ENCODE results near the gene ZNF670.

ZNF670 gene

DNA sequence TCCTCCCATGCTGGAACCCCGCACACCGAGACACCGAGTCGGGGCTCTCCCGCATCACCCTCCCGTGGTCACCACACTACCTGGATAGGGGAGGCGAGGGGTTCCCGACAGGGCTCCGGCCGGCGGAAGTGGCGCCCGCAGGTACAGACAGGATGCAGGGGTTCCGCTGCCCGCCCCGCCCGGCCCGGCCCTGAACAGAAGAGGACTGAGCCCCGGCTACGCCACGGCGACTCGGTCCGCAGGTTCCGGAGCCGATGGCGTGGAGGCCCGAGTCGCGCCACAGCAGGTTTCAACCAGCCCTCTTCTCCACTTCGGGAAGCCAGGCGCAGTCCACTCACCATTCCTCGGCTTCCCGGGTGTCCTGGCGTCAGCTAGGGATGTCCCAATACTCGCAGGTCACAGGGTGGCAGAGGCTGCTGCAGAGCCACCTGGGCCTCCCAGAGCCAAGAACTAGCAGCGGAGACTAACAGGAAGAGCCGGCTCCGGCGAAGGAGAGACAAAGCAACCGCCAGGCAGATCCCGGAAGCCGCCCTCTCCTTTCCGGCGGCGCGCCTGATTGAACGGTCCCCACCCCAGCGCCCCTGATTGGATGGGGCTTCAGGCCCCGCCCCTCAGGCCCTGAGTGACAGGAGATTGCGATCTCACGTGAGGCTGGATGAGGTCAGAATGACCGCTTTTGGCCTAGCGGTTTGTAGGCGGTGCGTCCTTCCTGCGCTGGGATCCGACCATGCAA is 25.4 kb upstream of the ZNF670 start, which contains the start of gene ZNF669:
ZNF669 (minus strand) TSS at position 498 of the 733 bp plus-strand sequence; CDS start at position 341, 157 bp downstream.
- DNase-seq = peak; percentile 82 to 88 (median 86)

DNA sequence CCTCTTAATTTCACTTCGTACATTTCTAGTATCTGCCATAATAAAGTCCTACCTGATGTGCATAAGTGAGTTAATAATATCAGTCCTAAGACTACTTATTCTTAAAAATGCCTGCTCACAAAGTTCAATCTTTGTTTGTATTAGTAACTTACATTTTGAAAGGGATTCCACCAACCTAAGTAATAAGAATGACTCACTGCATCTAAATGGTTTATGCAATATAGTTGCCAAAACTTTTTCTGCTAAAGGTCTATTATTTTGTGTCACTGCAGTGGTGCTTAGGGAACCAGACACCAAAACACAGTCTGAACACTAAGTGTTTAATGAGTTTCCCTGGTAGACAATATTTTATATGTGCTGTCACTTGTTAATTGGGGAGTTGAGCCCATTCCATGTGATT is 23.8 kb upstream of the ZNF670 start:
- no peak for DNase-seq

DNA sequence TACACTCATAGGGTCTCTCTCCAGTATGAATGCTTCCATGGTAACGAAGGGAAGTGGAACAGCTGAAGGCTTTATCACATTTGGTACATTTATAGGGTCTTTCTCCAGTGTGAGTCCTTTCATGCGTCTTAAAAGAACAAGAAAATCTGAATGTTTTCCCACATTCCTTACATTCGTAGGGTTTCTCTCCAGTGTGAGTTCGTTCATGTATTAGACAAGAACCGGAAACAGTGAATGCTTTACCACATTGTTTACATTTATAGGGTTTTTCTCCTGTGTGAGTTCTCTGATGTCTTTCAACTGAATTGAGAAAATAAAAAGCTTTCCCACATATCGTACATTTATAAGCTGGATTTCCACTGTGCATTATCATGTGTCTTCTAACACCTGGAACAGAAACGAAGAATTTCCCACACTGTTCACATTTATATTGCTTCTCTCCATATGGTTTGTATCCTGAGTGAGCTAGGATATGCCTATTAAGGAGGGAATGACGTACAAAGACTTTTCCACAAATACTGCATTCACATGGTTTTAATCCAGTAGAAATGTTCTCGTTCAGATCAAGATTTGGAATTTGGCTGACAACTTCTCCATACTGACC is 22.2 kb upstream of the ZNF670 start:
- no peak for DNase-seq

DNA sequence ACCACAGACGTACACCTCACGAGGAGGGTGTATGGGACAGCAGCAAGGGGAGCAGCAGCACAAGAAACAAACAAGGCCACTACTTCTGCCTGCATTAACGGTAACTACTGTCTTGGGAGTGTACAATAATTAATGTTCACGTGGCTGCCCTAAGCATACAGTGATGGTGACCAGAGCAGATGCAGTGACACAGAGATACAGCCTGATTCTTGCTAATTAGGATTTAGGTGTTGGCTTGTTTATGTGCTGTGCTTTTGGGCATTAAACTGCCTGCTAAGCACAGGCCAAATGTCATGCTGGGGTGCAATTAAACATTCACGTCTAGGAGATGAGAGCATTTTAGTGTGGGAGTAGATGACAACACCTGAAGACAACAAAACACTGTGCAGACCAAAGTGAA is 18.3 kb upstream of the ZNF670 start:
- no peak for DNase-seq

DNA sequence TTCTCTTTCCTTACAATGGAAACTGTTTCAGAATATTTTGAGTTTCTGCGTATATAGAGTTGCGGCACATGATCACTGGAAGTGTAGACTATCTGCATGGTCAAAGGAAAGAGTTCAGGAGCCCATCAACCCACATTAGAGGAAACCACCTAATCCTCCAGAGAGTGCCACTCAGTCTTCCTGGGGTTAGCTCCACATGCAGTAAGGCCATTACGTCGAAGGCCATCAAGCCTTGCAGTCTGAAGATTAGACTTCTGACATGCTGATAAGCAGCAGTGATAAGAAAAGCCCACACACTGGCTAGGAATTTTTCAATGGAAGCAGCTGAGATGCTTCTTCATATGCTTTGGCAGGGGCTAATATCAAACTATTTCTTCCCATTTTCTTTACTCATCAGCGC is 17.9 kb upstream of the ZNF670 start:
- no peak for DNase-seq

DNA sequence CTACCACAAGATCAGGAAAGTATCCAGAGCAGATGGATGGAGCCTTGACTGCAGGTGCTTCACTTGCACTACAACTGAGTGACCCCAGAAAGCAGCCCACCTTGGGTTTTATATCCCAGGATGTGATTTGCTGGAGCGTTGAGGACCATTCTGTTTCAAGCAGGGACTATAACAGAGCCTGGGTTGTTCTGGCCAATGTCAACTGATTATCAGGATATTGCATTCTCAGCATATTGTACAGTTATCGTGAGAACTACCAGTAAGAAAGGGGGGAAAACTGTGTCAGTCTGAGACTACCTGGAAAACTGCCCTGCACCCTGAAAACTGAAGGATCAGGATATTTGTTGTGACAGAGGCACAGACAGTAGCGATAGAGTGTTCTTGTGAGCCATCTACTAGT is 17.5 kb upstream of the ZNF670 start:
- DNase-seq = no peak

DNA sequence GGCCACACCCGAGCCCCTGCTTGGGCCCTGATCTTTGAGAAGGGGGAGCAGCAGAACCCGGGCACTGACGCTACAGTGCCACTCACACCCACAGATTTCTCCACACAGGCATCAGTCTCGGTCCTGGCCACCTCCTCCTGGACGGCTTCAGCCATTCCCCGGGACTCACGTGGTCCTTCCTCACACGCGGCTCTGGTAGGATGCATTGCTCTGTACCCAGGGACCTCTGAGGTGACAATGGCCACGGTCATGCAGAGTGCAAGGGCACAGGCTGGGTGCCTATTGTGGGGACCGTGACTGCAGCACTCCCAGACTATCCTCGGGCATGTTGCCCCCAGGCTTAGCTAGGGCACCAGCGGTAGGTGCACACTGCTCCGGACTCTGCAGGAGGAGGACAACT is 11.8 kb upstream of the ZNF670 start:
- DNase-seq = no peak

DNA sequence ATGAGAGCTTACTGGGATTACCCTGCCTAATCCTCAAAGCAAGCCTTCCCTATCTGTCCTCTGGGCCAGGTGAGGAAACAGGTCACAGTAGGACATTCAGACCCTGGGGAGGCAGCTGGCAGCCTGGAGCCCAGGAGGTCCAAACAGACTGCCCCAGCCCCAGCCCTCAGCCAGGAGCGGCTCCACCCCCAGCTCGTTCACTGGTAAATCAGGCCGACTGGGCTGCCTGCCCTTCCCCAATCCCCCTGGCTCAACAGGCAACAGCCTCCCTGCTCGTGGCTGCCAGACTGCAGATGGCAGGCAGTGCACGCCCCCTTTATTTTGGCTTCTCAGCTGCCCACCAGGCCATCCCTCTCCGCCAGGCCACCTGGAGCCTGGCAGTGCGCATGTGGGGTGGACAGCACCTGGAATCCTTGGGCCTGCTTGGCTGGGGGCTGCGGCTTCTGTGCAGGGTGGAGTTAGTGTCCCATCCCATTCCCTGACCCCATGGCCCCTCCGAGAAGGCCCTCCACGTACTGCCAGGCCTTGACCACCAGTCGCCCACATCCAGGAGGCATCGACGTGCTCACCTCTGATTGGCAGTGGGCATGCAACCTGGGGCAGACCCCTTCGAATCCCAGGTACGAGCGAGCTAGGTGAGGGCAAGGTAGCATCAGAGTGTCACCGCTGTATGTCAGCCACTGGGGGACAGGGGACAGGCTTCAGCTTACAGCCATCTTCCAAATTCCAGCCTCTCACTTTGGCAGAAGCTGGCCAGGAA is 11.2 kb upstream of the ZNF670 start:
- no peak for DNase-seq

DNA sequence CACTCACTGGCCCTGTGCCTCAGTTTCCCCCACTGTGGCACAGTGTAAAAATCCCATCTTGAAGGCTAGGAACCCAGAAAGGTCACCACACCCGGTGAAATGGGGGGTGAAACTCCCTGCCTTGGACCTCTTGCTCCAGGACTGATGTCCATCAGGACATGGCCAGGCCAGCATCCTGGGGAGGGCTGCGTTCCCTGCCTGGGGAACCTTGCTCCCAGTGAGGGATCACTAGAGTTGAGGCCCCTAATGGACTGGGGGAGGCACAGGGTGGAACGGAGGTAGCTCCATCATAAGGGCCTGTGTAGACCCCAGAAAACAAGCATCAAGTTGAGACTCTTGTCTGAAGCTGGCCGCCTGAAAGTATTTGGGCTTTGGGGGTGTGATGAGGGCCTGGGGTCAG is 10.4 kb upstream of the ZNF670 start:
- DNase-seq = no peak

DNA sequence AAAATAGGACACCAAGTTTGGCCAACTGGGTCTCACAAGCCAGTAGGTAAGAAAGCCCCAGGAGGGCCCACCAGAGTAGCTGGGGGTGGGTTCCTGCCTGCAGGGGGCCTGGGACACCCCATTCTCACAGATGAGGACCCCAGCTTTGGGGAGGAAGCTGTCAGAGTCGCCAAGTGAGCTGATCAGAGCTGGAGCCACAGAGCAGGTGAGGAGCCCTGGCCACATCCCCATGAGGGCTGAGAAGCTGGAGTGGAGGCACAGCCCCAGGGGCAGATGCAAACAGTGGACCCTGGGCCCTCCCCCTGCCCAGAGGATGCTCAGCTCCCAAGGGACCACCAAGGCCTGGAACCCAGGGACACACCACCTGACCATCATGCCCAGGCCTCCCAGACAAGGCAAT is 8.6 kb upstream of the ZNF670 start:
- no peak for DNase-seq

DNA sequence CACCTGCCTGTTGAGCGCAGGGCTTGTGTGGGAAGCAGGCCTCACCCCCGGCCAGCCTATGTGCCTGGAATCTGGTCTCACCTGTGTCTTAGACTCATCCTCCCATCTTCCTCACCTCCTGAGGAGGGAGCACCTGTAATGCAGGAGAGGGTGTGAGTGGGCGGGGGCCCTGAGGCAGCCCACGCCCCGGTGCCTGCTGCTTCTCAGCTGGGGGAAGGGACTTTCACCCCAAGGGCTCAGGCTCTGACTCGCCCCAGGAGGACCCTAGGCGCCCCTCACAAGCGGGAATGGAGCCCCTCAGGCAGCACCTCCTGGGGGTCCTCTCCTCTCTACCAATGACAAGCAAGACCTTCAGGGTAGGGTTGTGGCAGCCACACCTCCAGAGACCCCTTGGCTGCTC is 6.7 kb upstream of the ZNF670 start:
- DNase-seq = no peak

DNA sequence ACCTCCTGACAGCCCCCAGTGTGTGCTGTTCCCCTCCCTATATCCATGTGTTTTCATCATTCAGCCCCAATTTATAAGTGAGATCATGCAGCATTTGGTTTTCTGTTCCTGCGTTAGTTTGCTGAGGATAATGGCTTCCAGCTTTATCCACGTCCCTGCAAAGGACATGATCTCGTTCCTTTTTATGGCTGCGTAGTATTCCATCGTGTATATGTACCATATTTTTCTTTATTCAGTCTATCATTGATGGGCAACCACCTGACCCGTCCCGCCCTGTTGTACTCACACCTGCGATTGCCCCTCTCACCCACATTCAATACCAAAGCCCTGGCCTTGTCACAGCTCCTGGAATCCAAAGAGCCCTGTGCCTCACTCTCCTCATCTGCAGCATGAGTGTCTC is 6.2 kb upstream of the ZNF670 start:
- DNase-seq = no peak

DNA sequence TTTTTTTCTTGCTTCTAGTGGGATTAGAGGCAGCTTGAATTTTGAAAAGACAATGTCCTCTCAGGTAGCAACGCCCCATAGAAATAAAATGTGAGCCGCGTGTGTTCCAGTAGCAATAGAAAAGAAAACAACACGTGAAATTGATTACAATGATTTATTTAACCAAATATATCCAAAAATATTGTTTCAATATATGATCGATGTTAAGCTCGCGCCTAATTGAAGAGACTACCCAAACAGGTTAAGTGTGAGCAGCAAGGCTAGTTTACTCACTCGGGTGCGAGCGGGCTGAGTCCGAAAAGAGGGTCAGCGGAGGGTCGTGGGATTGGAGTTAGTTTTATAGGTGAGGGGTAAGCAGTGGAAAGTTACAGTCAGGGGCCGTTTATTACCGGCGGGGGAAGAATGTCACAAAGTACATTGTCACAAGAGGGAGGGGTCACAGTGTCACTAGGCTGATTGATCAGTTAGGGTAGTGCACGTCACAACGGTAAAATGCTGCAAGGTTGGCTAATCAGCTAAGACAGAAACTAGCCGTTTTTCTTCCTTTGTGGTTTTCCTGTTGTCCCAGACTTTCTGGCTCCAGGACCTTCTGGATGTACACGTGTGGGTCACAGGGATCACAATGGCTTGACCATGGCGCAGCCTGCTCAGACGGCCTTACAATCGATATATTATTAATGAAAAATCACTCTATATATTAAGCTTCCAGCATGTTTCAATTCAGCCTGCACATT is 697 bp upstream of the ZNF670 start:
- no peak for DNase-seq

DNA sequence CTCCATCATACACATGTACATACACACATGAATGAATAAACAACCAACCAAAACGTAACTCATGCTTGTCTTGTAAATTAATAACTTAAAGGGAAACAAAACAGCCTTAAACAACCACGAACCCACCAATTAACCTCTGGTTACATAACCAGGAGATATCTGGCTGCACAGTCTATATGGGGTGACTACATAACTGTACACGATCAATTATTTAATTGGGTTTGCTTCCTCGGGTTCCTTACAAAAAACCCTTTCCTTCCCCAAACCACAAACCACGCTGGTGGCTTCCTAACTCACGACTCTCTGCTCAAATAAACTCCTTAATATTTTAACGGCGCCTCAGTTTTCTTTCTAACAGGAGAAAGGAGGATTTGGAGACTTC is 744 bp downstream of the ZNF670 start:
- no peak for DNase-seq

DNA sequence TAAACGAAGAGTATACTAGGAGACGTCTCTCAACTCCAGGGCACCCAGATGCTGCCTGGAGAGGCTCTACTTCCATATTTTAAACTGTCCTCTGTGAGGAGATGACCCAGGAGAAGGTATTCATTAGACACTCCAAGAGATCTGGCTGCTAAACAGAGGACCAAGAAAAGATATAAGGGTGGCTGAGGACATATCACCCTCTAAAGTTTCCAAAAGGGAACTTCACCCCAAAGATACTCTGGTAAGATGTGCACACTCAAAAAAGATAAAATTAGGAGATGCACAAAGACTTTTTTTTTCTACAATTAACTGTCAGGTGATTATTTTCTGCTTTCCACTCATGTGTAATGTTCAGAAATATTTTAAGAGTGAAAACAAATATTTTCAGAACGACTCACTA is 1.4 kb downstream of the ZNF670 start:
- DNase-seq = no peak

DNA sequence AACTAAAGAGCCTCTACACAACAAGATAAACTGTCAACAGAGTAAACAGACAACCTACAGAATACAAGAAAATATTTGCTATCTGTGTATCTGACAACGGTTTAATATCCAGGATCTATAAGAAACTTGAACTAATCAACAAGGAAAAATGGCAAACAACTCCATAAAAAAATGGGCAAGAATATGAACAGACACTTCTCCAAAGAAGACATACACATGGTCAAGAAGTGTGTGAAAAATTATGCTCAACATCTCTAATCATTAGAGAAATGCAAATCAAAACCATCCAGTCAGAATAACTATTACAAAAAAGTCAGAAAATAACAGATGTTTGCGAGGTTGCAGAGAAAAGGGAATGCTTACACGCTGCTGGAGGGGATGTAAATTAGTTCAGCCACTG is 8.0 kb downstream of the ZNF670 start:
- no peak for DNase-seq

DNA sequence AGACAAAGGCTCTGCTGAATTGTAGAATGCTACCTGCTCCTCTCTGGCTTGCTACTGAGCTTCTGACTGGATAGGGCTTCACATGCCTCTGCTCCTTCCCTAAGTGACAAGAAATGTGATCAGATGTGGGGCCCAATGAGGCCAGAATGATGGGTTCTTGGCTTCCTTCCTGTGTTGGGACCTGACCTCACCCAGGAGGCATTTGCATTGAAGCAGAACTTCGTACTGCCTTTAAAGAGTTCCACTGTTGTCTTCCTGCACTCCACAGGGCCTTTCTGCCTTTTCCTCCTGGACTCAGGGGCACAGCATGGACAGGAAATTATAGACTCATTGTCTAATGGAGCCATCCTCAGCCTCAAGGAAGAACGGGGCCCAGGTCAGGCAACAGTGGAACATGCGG is 14.3 kb downstream of the ZNF670 start:
- DNase-seq = no peak

DNA sequence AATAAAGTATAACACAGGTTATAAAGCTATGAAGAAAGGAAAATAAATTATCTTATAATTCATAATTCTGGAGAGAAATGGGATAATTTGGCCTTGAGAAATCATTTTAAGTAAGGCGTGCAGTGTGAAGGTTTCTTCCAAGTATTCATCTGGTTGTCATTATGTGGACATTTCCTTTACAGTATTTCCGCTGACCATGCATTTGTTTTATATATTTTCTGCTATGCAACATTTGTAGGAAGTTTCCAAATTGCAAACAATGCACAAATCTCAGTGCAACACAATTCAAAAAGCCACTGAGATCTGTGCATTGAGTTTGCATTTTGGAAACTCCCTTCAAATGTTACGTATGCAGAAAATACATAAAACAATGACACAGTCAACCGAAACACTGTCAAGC is 17.8 kb downstream of the ZNF670 start:
- DNase-seq = no peak

DNA sequence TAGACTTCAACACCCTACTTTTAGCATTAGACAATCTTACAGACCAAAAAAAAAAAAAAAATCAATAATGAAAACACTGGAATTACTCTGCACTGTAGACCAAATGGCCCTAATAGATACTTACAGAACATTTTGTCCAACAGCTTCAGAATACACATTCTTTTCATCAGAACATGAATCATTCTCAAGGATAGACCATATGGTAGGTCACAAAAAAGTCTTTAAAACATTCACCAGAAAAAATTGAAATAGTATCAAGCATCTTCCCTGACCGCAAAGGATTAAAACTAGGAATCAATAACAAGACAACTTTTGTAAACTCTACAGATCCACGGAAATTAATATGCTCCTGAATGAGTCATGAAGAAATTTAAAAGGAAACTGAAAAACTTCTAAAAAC is 22.5 kb downstream of the ZNF670 start:
- no peak for DNase-seq

DNA sequence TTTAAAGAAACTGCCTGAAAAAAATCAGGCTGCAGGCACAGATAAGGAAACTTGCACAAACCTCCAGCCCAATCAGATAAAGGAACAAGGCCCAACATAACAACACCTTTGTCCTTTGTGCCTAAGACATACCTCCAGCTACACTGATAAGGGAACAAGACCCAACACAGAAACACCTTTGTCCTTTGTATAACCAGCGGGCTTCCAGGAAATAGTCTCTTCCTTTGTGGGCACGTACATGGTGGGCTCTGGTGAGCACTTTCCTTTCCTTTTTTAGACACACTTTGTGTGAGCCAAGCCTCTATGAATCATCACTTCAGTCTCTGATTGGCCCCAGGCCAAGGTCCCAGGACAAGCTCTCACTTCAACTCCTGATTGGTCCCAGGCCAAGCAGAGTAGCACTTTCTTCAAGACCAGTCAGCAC is 23.6 kb downstream of the ZNF670 start:
- no peak for DNase-seq

DNA sequence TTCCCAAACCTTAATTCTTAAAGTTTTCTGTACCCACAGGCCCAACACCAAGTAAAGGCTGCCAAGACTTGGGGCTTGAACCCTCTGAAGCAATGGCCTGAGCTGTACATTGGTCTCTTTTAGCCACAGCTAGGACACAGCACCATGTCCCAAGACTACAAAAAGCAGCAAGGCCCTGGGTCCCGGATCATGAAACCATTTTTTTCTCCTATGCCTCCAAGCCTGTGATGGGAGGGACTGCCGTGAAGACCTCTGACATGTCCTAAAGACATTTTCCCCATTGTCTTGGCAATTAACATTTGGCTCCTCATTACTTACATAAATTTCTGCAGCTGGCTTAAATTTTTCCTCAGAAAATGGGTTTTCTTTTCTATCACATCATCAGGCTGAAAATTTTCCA is 30.9 kb downstream of the ZNF670 start:
- no peak for DNase-seq

DNA sequence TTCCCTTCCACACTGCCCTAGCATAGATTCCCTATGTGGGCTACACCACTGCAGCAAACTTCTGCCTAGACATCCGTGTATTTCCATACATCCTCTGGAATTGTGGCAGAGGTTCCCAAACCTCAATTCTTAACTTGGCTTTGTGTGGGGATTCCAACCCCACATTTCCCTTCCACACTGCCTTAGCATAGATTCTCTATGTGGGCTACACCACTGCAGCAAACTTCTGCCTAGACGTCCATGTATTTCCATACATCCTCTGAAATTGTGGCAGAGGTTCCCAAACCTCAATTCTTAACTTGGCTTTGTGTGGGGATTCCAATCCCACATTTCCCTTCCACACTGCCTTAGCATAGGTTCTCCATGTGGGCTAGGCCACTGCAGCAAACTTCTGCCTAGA is 31.4 kb downstream of the ZNF670 start:
- no peak for DNase-seq

DNA sequence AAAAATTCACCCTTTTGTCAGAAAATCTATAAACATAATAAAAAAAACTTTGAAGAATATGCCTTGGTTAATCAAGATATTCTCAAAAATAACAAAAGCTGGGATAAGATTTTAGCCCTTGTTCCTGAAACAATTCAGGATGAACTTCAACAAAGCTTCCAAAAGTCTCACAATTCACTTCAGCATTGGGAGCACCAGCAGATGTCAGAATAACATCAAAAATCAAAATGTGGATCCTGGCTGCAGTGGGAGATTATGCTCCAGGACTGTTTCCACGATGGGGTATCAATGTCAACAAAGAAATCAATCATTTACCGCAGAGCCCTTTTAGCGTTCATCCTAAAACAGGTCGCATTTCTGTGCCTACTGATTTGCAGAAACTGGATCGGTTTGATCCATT is 35.2 kb downstream of the ZNF670 start:
- DNase-seq = no peak

Data from activated CD4-positive, CD25-positive, alpha-beta regulatory T cell (primary cell).